ENCODE data around the gene FAHD2A. TPM values are rescaled to one million over a fixed set of nuclear protein-coding genes. Genes with fewer than 3 reads are reported as not detected.

The FAHD2A gene
- total and polyA plus RNA-seq, 2 donors (not counting 3 experiments of a cell fraction or from before 2014, with no cell fraction given), result 33.1 to 37.0 TPM

DNA sequence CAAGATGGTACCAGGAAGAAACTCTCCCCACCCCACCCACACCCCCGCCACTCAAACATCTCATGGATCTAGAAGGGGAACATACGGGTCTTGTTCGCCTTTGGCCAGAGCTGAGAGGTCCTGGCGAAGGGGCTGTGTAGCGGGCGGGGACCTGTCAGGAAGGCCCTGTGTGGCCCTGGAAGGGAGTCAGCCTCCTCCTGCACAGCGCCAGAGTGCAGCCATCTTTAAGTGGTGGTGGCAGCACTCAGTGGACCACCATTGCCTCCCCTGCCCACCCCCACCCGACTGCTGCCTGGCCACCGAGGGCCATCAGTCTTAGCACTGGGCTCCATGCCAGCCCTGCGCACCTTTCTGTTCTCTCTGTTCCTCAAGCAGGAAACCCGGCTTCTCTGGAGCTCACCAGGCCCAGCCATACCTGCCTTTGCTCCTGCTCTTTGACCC lies 11.6 kb upstream of the FAHD2A start:
- dilution Hi-C loops (cut with MboI; ENCODE audit: extremely low pct_ligation_motif_present, low sequenced_read_pairs) (no loop called here), intact Hi-C loops (cut with micrococcal nuclease) (no loop called here)
- no peaks in the 10 kb centered on the region for H3K4me1 ChIP-seq (ENCODE audit: control insufficient read depth, extremely low read depth, insufficient read depth, low read length)
- no peaks in the 10 kb centered on the region for H3K9me1 ChIP-seq (replicated peaks; ENCODE audit: control insufficient read depth, extremely low read depth, insufficient read depth, low read length)
- H3K4me3 ChIP-seq (replicated peaks in 1 of 3; ENCODE audit: insufficient read depth in 1 of 3, low read depth in 1 of 3, low read length in 3 of 3), result no peak overlapping the region
- no peaks in the 10 kb centered on the region for H3K79me2 ChIP-seq (ENCODE audit: control insufficient read depth, insufficient read depth, low read length)
- ChIA-PET CTCF (interaction anchor here (1.5 kb wide), 1 partner anchor 12 kb away, joined by 3 read pairs; the partner anchor contains the start of gene FAHD2A), POLR2A (no interaction called here)
- FAIRE-seq (no peak), DNase-seq (ENCODE audit: low read depth, low spot score) (no peak)
- no peak overlapping the region for H2AFZ ChIP-seq (ENCODE audit: low read depth, low read length)
- no peak overlapping the region for H3K27ac ChIP-seq (ENCODE audit: insufficient read depth, low read depth, low read length)
- H4K20me1 ChIP-seq (replicated peaks; ENCODE audit: control insufficient read depth, extremely low read depth, insufficient read depth, low read length), result no peaks in the 10 kb centered on the region
- H3K27me3 ChIP-seq (ENCODE audit: control insufficient read depth in 2 of 2, insufficient read depth in 2 of 2, low read length in 2 of 2), result no peaks in the 10 kb centered on the region
- H3K9ac ChIP-seq (replicated peaks; ENCODE audit: extremely low read depth, insufficient read depth, low read length), result no peak overlapping the region
- no peak overlapping the region for H3K4me2 ChIP-seq (ENCODE audit: insufficient read depth, low read length)
- TF ChIP-seq POLR2AphosphoS5 (IDR thresholded peaks at IDR 0.05; ENCODE audit: insufficient read depth, low read depth, low read length) (no peak), FOS (IDR thresholded peaks at IDR 0.05; ENCODE audit: borderline replicate concordance, insufficient read depth, low read length) (no peak), POLR2A (IDR thresholded peaks at IDR 0.05; ENCODE audit: low read depth, low read length) (no peak), EZH2 (IDR thresholded peaks at IDR 0.05; ENCODE audit: borderline replicate concordance, low read depth, low read length, severe bottlenecking) (no peak), GATA2 (IDR thresholded peaks at IDR 0.05; ENCODE audit: insufficient read depth, insufficient read length, low read depth, low read length) (no peak), JUN (IDR thresholded peaks at IDR 0.05; ENCODE audit: borderline replicate concordance, insufficient read depth, insufficient read length, low read depth) (no peak), MYC (IDR thresholded peaks at IDR 0.05; ENCODE audit: low read depth, low read length) (no peak)
- TF ChIP-seq, protein P1, sequence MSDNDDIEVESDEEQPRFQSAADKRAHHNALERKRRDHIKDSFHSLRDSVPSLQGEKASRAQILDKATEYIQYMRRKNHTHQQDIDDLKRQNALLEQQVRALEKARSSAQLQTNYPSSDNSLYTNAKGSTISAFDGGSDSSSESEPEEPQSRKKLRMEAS (IDR thresholded peaks at IDR 0.05; ENCODE audit: insufficient read depth, insufficient read length), result no peak
- TF ChIP-seq, protein P2, sequence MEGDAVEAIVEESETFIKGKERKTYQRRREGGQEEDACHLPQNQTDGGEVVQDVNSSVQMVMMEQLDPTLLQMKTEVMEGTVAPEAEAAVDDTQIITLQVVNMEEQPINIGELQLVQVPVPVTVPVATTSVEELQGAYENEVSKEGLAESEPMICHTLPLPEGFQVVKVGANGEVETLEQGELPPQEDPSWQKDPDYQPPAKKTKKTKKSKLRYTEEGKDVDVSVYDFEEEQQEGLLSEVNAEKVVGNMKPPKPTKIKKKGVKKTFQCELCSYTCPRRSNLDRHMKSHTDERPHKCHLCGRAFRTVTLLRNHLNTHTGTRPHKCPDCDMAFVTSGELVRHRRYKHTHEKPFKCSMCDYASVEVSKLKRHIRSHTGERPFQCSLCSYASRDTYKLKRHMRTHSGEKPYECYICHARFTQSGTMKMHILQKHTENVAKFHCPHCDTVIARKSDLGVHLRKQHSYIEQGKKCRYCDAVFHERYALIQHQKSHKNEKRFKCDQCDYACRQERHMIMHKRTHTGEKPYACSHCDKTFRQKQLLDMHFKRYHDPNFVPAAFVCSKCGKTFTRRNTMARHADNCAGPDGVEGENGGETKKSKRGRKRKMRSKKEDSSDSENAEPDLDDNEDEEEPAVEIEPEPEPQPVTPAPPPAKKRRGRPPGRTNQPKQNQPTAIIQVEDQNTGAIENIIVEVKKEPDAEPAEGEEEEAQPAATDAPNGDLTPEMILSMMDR (IDR thresholded peaks at IDR 0.05; ENCODE audit: extremely low read depth in 1 of 2, insufficient read depth in 1 of 2, low read depth in 1 of 2, low read length in 2 of 2), result no peak
- H3K36me3 ChIP-seq (ENCODE audit: control insufficient read depth in 2 of 2, extremely low read depth in 1 of 2, insufficient read depth in 2 of 2, low read length in 2 of 2), result no peaks in the 10 kb centered on the region
- H3K9me3 ChIP-seq (replicated peaks; ENCODE audit: control insufficient read depth, insufficient read depth, low read length), result no peaks in the 10 kb centered on the region
- BruUV-seq (replicated peaks), result no TSS peak
